ENCODE measurements around the gene METTL27. TPM values are rescaled to one million over a fixed set of nuclear protein-coding genes. Genes with fewer than 3 reads are reported as not detected.

METTL27 gene
- total RNA-seq, 4 donors from 2014 or later = 2.1 to 7.9 (median 2.4) TPM

DNA sequence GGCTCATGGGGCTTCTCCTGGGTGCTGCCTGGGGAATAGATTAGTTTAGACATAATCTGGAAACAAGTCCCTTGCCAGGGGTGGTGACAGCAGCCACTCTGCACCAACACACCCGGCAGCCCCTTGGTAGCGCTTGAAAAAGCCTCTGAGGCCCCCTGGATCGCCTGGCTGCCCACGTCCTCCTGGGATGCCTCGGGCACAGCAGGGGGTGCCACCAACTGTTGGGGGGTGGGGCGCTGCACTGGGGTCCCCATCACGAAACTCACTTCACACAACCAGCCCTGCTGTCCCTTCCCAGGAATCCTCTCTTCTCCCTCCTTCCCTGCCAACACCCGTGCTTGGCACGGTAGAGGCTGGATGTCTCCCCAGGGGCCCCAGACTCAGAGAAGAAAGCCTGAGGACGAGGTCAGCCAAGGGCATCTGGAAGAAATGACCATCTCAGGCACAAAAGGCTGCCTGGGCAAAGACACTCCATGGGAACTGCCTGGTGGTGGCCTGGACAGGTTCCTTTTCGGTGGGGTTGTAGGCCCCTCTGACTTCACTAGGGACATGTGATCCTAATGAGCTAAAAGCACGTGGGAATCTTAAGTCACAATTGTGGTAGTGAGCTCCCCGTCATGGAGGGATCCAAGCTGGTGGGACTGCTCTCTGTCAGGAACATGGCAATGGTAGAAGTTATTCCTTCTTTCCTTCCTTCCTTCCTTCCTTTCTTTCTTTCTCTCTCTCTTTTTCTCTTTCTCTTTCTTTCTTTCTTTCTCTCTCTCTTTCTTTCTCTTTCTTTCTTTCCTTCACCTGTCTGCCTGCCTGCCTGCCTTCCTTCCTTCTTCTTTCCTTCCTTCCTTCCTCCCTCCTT, 30.0 kb upstream of the METTL27 start:
- TF ChIP-seq, protein P1, sequence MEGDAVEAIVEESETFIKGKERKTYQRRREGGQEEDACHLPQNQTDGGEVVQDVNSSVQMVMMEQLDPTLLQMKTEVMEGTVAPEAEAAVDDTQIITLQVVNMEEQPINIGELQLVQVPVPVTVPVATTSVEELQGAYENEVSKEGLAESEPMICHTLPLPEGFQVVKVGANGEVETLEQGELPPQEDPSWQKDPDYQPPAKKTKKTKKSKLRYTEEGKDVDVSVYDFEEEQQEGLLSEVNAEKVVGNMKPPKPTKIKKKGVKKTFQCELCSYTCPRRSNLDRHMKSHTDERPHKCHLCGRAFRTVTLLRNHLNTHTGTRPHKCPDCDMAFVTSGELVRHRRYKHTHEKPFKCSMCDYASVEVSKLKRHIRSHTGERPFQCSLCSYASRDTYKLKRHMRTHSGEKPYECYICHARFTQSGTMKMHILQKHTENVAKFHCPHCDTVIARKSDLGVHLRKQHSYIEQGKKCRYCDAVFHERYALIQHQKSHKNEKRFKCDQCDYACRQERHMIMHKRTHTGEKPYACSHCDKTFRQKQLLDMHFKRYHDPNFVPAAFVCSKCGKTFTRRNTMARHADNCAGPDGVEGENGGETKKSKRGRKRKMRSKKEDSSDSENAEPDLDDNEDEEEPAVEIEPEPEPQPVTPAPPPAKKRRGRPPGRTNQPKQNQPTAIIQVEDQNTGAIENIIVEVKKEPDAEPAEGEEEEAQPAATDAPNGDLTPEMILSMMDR (IDR thresholded peaks at IDR 0.05; ENCODE audit: low read depth) = no peak

DNA sequence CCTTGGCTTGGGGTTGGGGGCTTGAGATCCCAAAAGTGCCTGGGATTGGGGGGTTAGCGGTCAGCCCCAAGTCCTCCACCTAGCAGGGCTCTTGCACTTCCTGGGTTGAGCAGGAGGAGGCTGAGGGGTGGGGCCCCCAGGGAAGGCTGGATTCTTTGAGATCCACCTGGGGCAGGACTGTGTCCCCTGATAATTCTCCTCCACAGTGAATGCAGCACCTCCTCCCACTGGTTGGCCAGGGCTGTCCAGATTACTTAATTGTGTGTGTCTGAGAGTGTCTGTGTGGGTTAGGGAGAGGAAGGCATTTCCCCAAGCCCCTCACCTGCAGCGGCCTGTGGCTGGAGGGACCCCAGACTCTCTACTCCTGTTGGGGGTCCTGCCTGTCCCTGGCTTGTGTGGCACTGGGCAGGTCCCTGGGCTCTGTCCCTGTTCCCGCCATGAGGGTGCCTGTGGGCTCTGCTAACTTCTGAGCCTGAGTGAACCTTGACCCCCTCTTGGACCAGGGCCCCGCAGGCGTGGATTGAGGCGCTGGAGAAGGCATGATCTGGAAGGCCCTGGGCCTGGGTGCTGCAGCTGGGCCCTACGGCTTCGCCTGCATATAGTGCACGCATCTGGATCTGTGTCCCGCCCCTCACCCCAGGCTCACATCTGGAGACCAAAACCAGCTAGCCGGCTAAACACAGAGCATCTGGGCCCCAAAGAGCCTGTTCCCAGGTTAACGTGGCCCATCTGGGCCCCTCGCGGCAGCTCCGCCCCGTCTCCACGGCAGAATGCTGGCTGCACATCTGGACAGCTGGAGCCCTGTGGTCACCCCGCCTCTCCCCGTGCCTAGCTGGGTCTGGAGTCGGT, 29.1 kb upstream of the METTL27 start:
- TF ChIP-seq, protein P1 (IDR thresholded peaks at IDR 0.05; ENCODE audit: low read depth) = no peak

DNA sequence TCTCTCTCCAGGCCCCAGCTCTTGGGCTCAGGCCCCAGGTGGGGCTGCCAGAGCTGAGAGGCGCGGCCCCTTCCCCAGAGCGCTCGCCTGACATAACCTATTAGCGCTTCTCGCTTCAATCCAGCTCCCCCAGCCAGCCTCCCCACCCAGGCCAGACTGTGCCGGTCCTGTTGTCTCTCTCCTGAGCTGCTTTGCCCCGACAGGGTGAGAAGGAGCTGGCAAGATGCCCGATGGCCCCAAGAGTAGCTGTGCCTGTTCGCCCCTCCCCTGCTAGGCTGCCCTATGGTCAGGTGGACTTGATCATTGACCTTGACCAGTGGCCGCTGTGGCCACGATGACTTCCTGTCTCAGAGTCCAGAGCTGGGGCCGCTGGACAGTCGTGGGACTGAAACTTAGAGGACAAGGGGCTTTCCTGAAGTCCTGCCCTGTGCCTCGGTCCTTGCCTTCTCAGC, 27.8 kb upstream of the METTL27 start:
- TF ChIP-seq, protein P1 (IDR thresholded peaks at IDR 0.05; ENCODE audit: low read depth) = no peak

DNA sequence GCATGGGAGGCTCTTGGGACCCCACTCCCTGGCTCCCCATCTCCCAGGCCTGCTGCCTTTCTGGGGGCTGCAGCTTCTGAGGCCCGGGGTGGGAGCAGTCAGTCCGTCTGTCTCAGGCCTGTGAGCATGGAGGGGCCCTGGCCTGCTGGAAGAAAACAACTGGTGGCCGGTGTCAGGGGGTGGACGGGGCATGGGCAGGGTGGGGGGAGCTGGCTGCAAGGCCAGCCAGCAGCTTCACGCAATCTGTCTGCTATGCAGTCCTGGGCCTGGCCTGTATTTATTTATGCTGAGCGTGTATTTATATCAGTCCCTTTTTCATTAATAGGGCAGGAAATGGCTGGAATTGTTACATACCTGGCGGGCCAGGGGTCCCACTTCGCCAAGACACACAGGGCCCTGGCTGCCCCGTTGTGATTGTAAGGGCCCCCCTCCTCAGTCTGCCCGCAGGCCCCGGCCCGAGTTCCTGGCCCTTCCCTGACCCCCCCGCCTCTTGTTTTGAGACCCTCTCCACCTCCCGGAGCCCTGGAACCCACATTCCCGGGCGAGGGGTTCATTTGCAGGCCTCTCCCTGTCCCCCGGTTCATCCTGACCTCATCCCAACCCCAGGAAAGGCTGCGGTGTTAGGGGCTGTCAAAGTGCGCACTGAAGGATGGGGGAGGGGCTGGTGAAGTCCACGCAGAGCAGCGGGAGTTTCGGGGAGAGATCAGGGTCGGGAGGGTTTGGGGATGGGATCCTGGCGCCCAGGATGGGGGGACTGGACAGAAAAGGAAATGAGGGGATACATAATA, 26.9 kb upstream of the METTL27 start:
- TF ChIP-seq, protein P1 (IDR thresholded peaks at IDR 0.05; ENCODE audit: low read depth) = no peak

DNA sequence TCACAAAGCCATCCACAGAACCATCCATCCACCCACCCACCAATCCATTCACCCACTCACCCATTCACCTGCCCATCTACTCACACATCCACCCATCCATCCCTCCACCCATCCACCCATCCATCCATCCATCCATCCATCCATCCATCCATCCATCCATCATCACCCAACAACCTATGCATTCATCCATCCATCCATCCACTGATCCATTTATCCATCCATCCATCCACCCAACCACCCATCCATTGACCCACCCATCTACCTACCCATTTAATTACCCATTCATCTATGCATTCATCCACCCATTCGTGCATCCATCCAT, 24.1 kb upstream of the METTL27 start:
- TF ChIP-seq, protein P1 (IDR thresholded peaks at IDR 0.05; ENCODE audit: low read depth) = no peak

DNA sequence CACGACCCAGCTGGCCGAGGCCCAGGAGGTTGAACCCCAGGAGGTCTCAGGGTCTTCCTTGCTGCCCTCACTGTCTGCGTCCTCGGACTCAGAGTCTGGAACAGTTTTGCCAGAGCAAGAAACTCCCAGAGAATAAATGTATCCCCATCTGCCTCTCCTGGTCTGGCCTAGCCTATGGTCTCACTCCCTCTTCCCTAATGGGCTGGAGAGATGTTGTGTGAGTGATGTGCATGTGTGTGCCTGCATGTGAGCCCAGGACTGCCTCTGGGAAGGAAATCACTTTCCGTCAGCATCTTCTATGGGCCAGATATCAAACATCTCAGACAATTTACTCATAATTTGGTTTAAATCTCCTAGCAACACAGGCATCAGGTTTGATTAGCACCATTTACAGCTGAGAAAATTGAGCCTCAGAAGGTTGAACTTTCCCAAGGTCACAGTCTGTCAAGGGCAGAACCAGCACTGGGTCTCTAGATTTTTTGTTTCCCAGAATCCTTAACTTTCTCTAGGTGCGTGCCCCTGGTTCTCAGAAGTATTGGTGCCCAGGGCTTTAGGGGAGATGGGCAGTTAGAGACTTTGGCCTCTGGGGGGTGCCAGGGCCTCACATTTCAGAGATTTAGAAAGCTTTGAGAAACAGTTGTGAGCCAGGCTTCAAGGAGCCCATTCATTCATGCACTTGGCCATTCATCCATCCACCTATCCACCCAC, 23.6 kb upstream of the METTL27 start:
- TF ChIP-seq, protein P1 (IDR thresholded peaks at IDR 0.05; ENCODE audit: low read depth) = no peak

Measured in subcutaneous adipose tissue (tissue), 4 donors.